ENCODE measurements around the gene SLC22A31. TPM values are rescaled to one million over a fixed set of nuclear protein-coding genes. Genes with fewer than 3 reads are reported as not detected.
"Not testable (repeated sequence)": the region's sequence is repeated elsewhere in the genome, so short reads cannot be mapped to it uniquely, and the experiment has no call there.

The SLC22A31 gene
- total and polyA plus RNA-seq, 9 of the 15 experiments (the other 6 are each of a cell fraction or from before 2014, with no cell fraction given), result 0.29 to 2.2 (median 0.47) TPM; not detected in 3

- TF ChIP-seq CTCF (IDR thresholded peaks at IDR 0.05 in 2 of 3, conservative IDR thresholded peaks at IDR 0.05 in 1 of 3; ENCODE audit: insufficient read depth in 2 of 3, low read depth in 1 of 3, low read length in 3 of 3), result 0 out of 6 replicates have a peak, but pooled peaks of 1 of the 3 experiments have one; percentile 1
- TF ChIP-seq ZNF134 (CRISPR knock-in tag; conservative IDR thresholded peaks at IDR 0.05), result peak; percentile 39; the same call in 1 of the 2 replicates
- TF ChIP-seq BHLHE40 (IDR thresholded peaks at IDR 0.05; ENCODE audit: low read length), result peak; percentile 90
- TF ChIP-seq ZNF740 (CRISPR knock-in tag; IDR thresholded peaks at IDR 0.05), result not testable (repeated sequence)
- peak in 1 of 2 experiments; percentile 2; a peak in 1 of 4 replicates for TF ChIP-seq ZNF740 (tag; IDR thresholded peaks at IDR 0.05)
- TF ChIP-seq NRF1 (conservative IDR thresholded peaks at IDR 0.05 in 1 of 2, IDR thresholded peaks at IDR 0.05 in 1 of 2), result peak; percentile 41 to 56; a peak in 3 of 4 replicates
- TF ChIP-seq CXXC5 (CRISPR knock-in tag; IDR thresholded peaks at IDR 0.05), result peak; percentile 77
- TF ChIP-seq MAZ (CRISPR knock-in tag; conservative IDR thresholded peaks at IDR 0.05 in 1 of 2, IDR thresholded peaks at IDR 0.05 in 1 of 2), result peak in 1 of 2 experiments; percentile 67; a peak in 2 of 4 replicates
- peak; percentile 65; the same call in 1 of the 2 replicates for TF ChIP-seq SAFB (IDR thresholded peaks at IDR 0.05; ENCODE audit: borderline replicate concordance, low read depth, low read length)
- peak; percentile 67 for TF ChIP-seq ZBTB7A (IDR thresholded peaks at IDR 0.05; ENCODE audit: borderline replicate concordance, control insufficient read depth, low read depth, low read length)
- TF ChIP-seq TFAP4 (CRISPR knock-in tag; IDR thresholded peaks at IDR 0.05; ENCODE audit: borderline replicate concordance), result peak; percentile 49; the same call in 1 of the 2 replicates
- TF ChIP-seq ARID4B (CRISPR knock-in tag; IDR thresholded peaks at IDR 0.05), result peak; percentile 40
- 0 out of 2 replicates have a peak, but pooled peaks have one; percentile 35 for TF ChIP-seq GABPB1 (CRISPR knock-in tag; IDR thresholded peaks at IDR 0.05)
- peak; percentile 42; the same call in 1 of the 2 replicates for TF ChIP-seq CTBP1 (IDR thresholded peaks at IDR 0.05; ENCODE audit: borderline replicate concordance)
- TF ChIP-seq MNT (conservative IDR thresholded peaks at IDR 0.05), result peak in 1 of 2 experiments; percentile 78; a peak in 2 of 4 replicates
Measured at GRCh38 chr16:89192186-89192955, 8.0 kb downstream of the SLC22A31 start (continued).
